Fibroblast of skin of left biceps (primary cell): Measurements from ENCODE around the gene AIFM1.

Experiments used
- DNase-seq, 2 experiments: peaks; one replicate each; pipeline ENCODE4 v3.0.0-alpha.2; 2013; ENCODE audit warnings: low read depth in 2 of 2

AIFM1 gene

DNA sequence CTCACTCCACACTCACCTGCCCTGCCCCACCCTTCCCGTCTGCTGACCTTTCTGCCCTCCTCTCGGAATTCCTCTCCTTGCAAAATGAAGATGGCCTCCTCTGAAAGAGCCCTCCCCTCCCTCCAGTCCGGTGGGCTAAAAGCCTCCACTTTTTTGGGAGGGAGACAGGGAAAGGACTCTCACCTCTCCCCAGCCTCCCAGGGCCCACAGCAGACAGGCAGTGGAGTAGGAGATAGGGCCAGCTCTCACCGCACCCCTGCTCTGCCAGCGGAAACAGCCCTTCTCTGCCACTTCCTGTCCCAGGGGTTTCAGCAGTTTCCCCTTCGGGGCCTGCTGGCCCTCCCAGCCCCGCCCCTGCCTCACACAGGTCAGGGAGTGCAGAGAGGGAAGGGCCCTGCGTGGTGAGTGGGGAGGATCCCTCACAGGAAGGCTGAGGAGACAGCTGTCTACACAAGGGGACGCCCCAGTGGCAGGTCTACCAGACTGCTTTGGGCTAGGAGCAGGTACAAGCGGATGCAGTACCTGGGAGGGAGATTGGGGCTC lies 73.6 kb downstream of the AIFM1 start:
- DNase-seq: no peak

DNA sequence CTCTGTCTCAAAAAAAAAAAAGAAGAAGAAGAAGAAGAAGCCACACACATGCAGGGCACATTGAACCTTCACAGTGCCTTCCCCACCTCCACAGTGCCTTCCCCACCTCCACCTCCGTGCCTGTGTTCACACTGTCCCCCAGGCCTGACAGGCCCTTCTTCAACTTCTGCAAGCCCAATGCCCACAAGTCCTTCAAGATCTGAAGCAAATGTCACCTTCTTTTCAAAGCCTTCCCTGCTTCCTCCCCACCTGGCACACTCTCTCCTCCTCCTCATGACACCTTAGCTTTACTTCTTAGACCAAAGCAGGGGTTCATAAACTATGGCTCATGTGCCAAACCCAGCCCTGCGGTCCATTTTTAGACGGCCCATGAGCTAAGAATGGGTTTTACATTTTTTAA lies 75.3 kb downstream of the AIFM1 start:
- no peak for DNase-seq

DNA sequence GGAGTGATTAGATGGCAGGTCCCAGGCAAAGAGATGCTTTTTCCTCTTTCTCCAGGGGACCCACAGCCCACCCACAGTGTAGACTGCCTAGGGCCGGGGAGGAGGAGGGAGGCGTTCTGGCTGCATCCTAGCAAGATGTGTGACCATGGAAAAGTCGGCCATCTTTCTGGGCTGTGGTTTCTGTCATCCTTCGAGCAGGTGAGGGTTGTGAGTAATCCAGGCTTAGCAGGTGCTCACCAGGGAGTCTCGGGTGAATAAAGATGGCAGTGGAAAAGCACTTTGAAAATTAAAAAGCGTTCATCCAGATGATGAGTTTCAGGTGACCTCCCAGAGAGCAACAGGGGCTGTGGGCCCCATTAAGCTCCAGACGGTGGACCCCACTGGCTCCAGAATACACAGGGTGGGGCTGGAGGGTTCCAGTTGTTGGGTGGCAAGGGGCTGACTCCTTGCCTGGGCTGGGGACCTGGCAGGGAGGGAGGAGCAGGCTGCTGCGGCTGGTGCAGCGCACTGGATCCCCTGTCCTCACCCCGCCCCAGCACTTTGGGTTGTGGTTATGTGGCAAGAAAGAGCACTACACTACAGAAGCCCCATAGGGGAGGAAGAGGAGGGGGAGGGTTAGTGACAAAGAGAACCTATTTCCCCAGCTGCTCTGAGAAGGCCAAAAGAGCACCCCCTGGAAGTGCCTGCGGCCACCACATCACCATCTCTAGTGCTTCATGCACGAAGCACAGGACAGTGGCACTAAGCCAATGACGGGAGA lies 79.0 kb downstream of the AIFM1 start:
- no peak for DNase-seq

DNA sequence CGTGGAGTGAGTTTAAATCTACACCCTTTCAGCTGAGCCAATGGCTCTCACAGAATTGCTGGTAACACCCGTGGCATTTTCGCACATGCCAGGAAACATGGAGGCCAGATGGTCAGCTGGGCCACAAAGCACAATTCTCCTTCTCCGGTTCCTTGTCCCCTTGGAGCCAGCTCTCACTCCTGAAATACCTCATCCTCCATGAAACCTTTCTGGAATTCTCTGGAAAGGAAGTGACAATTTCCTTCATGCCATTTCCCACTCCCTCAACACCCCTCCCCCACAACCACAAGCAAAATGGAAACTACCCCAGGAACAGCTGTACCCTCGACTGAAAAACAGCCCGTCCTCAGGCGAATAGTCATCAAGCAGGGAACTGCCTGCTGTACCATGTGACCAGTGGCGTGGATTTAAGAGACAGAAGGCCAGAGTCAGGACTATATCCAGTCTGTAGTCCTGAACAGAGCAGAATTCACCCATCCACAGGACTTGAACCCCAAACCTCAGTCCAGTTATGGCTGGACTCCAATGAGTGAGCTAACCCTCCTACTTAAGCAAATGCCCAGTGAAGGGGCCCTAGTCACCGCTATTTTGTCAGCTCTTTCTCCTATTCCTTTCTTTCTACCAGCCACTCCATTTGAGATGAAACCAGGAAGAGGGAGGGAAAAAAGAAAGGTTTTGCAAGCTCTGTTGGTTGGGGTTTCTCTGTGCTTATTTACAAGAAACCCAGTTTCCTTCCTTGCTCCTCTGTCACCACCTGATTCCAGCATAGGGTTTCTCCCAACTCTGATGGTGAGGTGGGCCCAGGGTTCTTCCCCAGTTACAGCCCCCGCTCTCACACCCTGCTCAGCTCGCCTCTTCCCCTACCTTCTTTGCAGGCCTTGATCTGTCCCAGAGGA lies 79.8 kb downstream of the AIFM1 start:
- DNase-seq: no peak

DNA sequence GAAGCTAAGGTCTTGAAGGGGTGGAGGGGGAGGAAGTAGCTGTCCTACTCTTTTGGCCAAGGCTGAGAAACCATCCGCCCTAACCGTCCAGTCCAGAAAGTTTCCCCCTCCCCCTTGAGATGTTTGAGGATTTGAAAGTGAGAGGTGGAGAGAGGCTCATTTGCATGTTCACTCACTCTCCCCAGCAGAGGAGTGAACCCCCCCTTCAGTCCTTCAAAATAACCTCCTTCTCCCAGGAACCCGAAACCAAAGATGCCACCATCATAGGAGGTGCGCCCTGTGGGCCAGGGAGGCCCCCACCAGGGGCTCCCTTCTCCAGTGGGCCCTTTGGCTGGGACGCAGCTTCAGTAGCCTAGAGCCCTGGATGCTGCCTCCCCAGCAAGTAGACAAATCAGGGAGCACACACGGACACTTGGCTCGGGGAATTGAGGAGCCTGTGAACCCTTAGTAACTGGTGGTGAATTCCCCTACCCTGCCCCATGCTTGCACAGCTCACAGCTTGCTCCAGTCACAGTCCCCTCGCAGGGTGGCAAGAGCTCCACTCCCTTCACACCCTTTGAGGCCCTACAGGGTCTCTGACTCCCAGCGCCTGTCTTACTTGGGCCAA lies 80.9 kb downstream of the AIFM1 start:
- no peak for DNase-seq

DNA sequence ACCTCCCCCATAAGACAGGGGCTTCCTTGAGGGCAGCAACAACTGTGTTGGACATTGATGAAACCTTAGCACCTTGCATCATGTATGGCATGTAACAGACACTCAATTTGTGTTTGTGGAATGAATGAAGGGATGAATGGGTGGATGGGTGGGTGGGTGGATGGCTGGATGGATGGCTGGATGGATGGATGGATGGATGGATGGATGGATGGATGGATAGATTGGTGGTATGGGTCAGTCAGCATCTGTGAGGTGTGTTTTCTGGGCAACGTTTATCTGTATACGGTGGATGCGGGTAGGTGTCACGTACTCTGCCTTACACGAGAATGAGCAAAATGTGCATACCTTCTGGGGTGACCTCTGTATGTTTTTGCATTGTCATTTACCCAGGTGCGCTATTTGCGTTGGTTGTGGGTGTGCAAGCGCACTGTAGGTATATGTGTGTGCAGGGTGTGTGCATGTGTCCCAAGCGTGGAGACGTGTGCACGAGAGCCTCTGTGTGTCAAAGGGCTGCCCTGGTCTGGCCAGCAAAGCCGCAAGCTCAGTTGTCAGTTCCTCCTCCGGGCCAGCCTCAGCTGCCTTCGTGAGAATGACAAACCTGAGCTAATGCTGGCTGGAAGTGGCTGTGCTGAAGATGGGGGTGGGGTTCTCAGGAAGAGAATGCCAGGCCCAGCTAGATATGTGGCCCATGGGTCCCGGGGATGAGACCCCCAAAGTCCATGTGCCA lies 81.8 kb downstream of the AIFM1 start:
- DNase-seq: no peak

DNA sequence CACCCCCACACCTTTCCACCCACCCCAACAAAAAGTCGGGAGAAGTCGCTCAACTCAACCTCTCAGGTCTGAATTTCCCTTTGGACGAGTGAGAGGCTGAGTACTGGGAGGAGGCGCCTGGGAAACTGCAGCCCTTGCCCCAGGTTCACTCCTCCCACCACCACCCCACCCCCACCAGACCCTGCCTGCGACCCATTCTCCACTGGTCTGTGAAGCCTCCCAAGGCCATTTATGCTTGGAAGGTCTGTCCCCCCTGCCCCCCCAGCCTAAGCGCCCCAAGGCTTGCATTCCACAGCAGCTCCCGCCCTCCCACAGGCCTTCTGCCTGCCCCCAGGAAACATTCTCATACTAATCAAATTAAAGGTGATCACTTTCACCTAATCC lies 82.5 kb downstream of the AIFM1 start:
- no peak for DNase-seq

DNA sequence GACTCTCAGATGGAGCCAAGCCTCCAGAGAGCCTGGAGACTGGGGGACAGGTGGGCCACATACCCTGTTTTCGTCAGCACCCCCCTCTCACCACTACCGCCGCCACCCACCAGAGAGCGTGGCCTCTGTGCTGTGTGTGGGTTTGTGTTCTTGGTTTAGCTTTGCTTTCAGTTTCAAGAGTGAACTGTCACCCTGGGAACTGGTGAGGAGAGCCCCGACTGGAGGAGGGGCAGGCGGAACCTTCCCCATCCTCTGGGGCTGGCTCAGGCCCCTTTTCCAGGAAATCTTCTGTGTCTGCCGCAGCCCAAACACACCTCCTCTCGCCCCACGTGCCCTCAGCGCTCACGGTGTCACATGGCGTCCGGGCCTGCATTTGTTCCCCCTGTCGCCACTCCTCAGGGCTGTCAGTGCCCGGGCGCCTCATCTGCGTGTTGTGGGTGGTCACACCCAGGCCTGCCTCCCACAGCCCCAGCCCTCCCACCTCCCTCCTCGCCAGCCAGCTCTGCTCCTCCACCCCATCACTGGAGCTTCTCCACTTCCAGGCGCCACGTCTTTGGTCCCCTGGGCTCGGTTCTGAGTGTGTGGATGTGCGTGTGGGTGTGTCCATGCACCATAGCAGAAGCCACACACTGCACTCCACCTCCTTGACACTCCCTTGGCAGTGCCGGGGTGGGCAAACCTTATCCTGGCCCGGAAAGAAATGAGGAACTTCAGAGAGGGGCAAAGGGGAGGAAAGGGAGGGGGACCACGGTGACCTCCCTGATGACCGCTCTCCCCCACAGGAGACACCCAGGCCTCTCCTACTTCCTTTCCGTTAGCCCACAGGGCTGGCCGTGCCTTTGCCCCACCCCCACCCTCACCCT lies 83.2 kb downstream of the AIFM1 start:
- DNase-seq: no peak

DNA sequence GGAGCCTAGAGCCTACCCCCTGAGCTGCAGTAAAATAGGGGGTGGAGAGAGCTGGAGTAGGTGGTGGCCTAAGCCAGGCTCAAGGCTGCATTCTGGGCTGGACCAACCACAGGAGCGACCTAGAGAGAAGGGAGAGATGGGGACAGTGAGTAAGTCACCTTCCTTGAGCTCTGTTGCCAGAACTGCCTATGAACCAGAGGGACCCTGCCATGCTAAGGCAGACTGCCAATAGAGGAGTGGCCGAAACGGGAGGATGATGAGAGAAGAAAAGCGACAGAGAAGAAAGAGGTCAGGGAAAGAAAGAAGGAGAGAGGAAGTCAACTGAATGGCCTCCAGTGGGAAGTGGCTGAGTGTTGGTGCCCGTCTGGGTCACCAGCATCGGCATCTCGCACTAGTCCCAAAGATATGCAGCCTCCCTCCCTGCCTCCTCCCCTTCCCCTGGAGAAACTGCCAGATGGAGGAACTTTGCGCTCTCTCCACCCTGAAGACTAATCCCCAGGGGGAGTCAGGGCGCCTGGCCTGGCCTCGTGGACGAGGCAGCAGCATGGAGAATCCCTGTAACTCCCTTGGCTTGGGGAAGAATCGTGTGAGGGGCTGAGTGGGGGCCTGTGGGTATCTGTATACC lies 84.1 kb downstream of the AIFM1 start:
- DNase-seq: no peak

DNA sequence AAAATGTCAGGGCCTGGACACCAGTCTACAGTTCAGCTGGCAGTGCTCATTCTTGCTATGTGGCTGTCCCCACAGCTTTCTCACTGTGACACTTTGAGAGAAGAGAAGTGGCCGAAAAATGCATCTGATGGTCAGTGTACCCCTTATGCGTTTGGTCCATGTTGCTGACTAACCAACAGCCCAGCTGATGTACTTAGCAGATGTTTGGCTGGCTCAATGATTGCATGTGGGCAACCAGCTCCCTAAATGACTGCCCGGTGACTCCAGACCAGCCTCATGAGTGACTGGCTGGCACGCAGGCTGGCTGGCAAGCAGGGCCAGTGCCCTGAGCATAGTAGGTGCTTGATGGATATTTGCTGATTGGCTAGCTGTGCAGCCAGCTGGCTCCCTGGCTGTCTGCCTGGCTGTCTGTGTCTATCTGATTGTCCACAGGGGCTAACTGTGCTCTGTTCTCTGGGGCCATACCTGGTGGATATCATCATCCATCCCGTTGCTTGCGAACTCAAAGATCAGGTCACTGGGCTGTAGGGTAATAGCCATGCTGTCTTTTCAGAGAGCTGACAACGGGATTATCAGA lies 84.8 kb downstream of the AIFM1 start:
- no peak for DNase-seq

DNA sequence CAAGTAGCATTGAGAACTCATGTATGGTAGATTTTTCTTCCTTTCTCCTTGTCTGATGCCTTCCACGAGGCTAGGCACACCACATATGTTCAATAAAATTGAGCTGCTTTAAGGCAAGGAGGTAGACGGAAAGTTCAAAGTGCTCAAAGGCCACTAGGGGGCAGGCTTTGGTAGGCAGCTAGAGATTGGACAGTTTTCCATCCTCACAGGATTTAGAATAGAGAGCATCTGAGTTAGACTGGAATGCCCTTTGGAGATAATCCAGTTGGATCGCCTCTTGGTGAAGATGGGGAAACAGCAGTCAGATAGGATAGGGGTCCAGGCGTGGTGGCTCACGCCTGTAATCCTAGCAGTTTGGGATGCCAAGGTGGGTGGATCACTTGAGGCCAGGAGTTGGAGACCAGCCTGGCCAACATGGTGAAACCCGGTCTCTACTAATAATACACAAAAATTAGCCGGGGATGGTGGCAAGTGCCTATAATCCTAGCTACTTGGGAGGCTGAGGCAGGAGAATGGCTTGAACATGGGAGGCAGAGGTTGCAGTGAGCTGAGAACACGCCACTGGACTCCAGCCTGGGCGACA lies 85.7 kb downstream of the AIFM1 start:
- peak; percentile 37 to 42 for DNase-seq
